Fibroblast of skin of left quadriceps (primary cell): ENCODE measurements around the gene SEPHS2.
"Not testable (repeated sequence)": the region's sequence is repeated elsewhere in the genome, so short reads cannot be mapped to it uniquely, and the experiment has no call there.

Experiments used
- DNase-seq, 2 experiments: peaks; one replicate each; pipeline ENCODE4 v3.0.0-alpha.2; 2013; ENCODE audit warnings: low read depth in 2 of 2

The SEPHS2 gene

GRCh38 chr16:30398661-30399434 lies 46.8 kb downstream of the SEPHS2 start:
- no peak for DNase-seq

GRCh38 chr16:30397776-30398660 lies 47.7 kb downstream of the SEPHS2 start:
- DNase-seq, result no peak

DNA sequence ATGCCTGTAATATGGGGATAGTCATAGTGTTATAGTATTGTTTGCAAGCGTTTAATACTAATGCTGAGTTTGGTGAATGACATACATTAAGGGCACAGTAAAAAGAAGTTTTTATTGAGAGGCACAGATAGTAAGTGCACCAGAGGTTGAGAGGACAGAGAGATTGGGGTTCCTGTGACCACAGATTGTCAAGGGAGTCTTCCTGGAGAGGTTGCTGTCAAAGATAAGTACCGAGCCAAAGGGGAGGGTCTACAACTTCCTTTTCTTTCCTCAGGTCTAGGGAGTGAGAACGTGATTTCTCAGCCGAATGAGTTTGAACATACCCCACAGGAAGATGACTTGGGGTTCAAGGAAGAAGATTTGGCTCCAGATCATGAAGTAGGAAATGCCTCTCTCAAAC lies 48.6 kb downstream of the SEPHS2 start:
- DNase-seq, result no peak

DNA sequence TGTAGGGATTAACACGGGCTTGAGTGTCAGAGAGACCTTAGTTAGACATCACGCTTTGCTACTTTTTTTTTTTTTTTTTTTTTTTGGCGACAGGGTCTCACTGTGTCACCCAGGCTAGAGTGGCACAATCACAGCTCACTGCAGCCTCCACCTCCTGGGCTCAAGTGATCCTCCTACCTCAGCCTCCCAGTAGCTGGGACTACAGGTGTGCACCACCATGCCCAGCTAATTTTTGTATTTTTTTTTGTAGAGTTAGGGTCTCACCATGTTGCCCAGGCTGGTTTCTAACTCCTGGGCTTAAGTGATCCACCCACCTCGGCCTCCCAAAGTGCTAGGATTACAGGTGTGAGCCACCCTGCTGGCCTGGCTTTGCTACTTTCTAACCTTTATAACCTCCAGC lies 49.0 kb downstream of the SEPHS2 start:
- DNase-seq, result not testable (repeated sequence)

DNA sequence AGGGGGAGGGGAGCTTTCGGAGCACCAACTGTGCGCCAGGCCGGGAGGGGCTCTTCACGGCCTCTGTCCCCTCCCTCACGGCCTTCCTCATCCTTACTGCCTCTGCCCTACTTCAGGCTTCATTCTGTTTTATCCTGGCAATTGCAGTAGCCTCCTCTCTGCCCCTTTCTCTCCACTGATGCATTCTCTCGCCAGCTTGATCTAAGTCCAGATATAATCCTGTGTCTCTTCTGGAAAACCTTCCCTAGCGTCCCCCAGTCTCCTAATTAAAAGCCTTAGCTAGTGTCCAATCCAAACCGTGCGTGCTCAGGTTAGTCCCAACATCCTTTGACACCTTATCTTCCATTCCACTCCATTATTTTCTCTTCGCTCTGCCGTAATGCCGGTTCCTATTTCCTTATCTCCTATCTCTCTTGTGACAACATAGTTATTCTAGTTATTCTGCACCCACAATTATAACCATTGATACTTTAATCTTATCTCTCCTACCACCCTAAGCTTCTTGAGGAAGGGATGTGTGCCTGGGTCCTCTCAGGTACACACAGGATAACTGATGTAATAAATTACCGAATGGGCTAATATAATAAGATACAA lies 49.6 kb downstream of the SEPHS2 start:
- DNase-seq, result no peak

DNA sequence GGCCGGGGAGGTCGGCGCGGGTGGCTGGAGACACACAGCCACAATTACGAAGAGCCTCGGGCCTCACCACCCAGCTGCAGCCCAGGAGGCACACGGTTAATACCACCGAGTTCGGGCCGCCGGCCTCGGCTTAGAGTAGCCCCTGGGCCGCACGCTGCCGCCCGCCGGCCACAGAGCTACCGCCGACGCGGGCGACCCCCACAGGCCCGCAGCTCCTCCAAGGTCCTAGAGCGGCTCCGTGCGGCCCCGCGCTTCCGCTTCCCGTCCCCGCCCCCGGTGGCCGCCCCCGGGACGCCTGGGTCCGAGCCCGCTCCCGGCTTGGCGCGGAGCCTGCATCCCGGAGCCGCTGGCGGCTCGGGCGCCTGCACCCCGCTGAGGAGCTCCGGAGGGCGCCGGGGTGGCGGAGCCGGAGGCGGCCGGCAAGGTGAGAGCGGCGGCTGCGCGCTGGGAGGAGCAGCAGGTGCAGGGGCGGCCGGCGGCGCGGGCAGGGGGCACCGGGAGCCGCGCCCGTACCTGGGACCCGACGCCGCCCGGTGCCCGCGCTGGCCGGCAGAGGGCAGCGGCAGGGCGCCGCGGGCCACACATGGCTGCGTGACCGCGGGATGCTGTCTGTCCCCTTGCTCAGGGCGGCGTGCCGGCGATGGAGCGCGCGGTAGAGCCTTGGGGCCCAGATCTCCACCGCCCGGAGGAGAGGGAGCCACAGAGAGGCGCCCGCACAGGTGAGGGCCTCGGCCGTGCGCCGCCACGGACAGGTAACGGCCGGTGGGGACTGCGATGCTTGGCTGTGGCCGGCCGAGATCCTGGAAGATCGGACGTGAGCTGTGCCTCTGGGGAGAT lies 50.3 kb downstream of the SEPHS2 start, which contains the start of gene ZNF48:
Gene ZNF48 (plus strand): TSS at position 266 of the 837 bp plus-strand sequence. CDS start 375 bp downstream, at position 641.
- peak in 1 of 2 experiments; percentile 57 for DNase-seq

GRCh38 chr16:30394592-30395154 lies 51.0 kb downstream of the SEPHS2 start:
- DNase-seq, result no peak
